ENCODE measurements around the gene BCKDHA.
"Not testable (repeated sequence)": the region's sequence is repeated elsewhere in the genome, so short reads cannot be mapped to it uniquely, and the experiment has no call there.

BCKDHA gene

GRCh38 chr19:41366089-41366488 is 31.5 kb upstream of the BCKDHA start:
- no peak for DNase-seq (ENCODE audit: low read depth)

GRCh38 chr19:41367848-41368301 is 29.7 kb upstream of the BCKDHA start:
- peak; percentile 91 for DNase-seq (ENCODE audit: low read depth)

- no peak for DNase-seq (ENCODE audit: low read depth)
Observed at GRCh38 chr19:41369769-41370168, 27.8 kb upstream of the BCKDHA start.

- not testable (repeated sequence) for DNase-seq (ENCODE audit: low read depth)
Observed at GRCh38 chr19:41371119-41371518, 26.5 kb upstream of the BCKDHA start.

GRCh38 chr19:41371541-41371940 is 26.1 kb upstream of the BCKDHA start:
- no peak for DNase-seq (ENCODE audit: low read depth)

- no peak for DNase-seq (ENCODE audit: low read depth)
Observed at GRCh38 chr19:41372501-41372900, 25.1 kb upstream of the BCKDHA start.

GRCh38 chr19:41373993-41374392 is 23.6 kb upstream of the BCKDHA start:
- no peak for DNase-seq (ENCODE audit: low read depth)

GRCh38 chr19:41376241-41376997 is 21.2 kb upstream of the BCKDHA start, which contains the start of gene TMEM91:
TMEM91 (plus strand) TSS chr19:41376533; CDS start chr19:41378310, 1,777 bp downstream.
- no peak for DNase-seq (ENCODE audit: low read depth)

GRCh38 chr19:41376998-41377365 is 20.6 kb upstream of the BCKDHA start:
- DNase-seq (ENCODE audit: low read depth): no peak

GRCh38 chr19:41377977-41378709 is 19.5 kb upstream of the BCKDHA start:
- DNase-seq (ENCODE audit: low read depth): no peak

GRCh38 chr19:41381536-41381935 is 16.1 kb upstream of the BCKDHA start:
- not testable (repeated sequence) for DNase-seq (ENCODE audit: low read depth)

GRCh38 chr19:41384351-41384750 is 13.3 kb upstream of the BCKDHA start:
- no peak for DNase-seq (ENCODE audit: low read depth)

GRCh38 chr19:41386442-41386841 is 11.2 kb upstream of the BCKDHA start:
- DNase-seq (ENCODE audit: low read depth): no peak

GRCh38 chr19:41391618-41392017 is 6.0 kb upstream of the BCKDHA start:
- DNase-seq (ENCODE audit: low read depth): no peak

GRCh38 chr19:41392775-41393174 is 4.8 kb upstream of the BCKDHA start:
- no peak for DNase-seq (ENCODE audit: low read depth)

- no peak for DNase-seq (ENCODE audit: low read depth)
Observed at GRCh38 chr19:41395355-41395754, 2.3 kb upstream of the BCKDHA start.

GRCh38 chr19:41398050-41398418 is 416 bp downstream of the BCKDHA start:
- DNase-seq (ENCODE audit: low read depth): no peak

- DNase-seq (ENCODE audit: low read depth): no peak
Observed at GRCh38 chr19:41398598-41398997, 980 bp downstream of the BCKDHA start.

GRCh38 chr19:41399091-41399490 is 1.5 kb downstream of the BCKDHA start:
- no peak for DNase-seq (ENCODE audit: low read depth)

GRCh38 chr19:41399525-41399924 is 1.9 kb downstream of the BCKDHA start:
- DNase-seq (ENCODE audit: low read depth): no peak

- DNase-seq (ENCODE audit: low read depth): no peak
Observed at GRCh38 chr19:41401483-41401882, 3.9 kb downstream of the BCKDHA start.

GRCh38 chr19:41402010-41402409 is 4.4 kb downstream of the BCKDHA start:
- DNase-seq (ENCODE audit: low read depth): no peak

- no peak for DNase-seq (ENCODE audit: low read depth)
Observed at GRCh38 chr19:41403181-41403970, 5.8 kb downstream of the BCKDHA start.

Data from GM04503 (cell line).